GM12874 (cell line): Measurements from ENCODE around the gene NRSN1.

Experiments
- TF ChIP-seq, protein P1 (sequence below): IDR thresholded peaks from 2 replicates; pipeline ENCODE4 v1.5.1; 2011; ENCODE audit warnings: low read depth, mild to moderate bottlenecking, control low read depth, low read length, moderate library complexity; ENCODE audit not compliant: insufficient read depth

Gene NRSN1

DNA sequence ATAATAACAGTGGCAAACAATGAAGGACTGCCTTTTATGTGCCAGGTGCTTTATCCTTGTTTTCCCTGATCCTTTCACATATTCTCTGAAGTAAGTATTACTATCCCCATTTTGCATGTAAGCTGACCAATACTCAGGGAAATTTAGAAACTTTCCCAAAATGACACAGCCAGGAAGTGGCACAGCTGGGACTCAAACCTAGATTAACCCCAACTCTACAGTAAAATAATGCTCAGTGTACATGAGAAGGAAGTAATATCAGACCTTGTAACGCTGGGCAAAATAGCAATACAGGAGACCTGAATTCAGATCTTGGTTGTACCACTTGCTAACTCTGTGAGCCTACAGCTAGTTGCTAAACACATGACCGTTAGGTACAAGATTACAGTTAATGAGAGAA is 26.8 kb upstream of the NRSN1 start:
- TF ChIP-seq, protein P1, sequence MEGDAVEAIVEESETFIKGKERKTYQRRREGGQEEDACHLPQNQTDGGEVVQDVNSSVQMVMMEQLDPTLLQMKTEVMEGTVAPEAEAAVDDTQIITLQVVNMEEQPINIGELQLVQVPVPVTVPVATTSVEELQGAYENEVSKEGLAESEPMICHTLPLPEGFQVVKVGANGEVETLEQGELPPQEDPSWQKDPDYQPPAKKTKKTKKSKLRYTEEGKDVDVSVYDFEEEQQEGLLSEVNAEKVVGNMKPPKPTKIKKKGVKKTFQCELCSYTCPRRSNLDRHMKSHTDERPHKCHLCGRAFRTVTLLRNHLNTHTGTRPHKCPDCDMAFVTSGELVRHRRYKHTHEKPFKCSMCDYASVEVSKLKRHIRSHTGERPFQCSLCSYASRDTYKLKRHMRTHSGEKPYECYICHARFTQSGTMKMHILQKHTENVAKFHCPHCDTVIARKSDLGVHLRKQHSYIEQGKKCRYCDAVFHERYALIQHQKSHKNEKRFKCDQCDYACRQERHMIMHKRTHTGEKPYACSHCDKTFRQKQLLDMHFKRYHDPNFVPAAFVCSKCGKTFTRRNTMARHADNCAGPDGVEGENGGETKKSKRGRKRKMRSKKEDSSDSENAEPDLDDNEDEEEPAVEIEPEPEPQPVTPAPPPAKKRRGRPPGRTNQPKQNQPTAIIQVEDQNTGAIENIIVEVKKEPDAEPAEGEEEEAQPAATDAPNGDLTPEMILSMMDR, result no peak

DNA sequence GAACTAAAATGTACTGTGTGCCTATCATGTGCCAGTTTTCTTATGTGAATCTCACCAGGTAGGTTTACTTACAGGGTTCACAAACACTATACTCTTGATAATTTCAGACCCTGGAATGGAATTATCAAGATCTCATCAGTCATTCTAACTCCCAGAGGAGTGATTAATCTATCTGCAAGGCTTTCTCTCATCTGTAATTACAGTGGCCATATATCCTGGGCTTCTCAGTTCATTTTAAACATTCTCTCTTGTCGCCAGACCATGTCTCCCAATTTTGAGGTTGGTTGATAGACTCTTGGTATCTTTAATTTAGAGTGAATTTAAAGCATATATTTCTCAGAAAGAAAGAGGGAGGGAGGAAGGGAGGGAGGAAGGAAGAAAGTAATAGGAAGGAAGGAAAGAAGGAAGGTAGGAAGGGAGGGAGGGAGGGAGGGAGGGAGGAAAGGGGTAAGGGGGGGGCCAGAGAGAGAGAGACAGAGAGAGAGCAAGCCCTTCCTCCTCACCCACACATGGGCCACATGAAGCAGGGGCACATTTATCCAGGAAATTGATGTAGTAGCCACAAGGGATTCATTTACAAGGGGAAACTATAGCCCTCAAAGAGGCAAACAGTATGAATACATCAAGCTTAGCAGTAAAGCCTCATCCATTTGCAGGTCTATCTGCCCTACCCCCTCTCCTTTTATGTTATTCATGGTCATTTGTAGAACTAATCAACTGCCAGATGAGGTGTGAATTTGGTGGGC is 25.8 kb upstream of the NRSN1 start:
- TF ChIP-seq, protein P1, result no peak

GRCh38 chr6:24100770-24101155 is 25.3 kb upstream of the NRSN1 start:
- TF ChIP-seq, protein P1, result no peak

DNA sequence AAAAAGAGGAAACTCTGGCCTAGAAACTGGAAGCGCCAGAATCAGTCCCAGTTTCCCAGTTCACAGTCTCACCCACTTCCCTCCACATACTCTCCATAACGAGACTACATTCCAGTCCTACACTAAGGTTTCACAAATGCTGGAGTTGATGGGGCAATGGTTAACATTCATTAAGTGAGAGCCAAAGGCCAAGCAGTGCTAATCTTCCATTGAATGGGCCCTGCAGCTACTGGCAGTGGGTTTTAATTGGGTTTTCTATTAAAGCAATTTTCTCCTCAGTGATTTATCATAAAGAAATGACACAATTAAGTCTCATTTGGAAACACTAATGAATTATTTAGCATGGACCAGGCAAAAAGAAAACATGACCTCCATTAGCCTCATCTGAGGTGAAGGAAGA is 20.8 kb upstream of the NRSN1 start:
- TF ChIP-seq, protein P1, result no peak

DNA sequence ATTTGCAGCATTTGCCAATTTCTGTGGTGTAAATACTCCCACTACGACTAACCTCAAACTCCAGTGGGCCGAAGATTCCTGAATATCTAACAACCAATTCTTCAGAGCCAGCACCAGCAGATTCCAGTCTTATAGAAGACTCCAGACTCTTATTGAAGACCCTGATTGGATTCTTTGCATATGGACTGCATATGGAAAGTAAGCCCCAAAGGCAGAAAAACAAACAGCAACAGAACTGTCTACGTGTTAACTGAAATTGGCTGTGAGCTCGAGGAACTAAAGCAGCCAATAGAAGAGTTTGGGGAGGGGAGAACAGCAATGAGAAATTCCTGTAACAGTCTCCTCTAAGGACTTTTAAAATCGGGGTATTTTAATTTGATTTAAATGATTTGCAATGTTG is 19.7 kb upstream of the NRSN1 start:
- TF ChIP-seq, protein P1, result no peak

GRCh38 chr6:24107294-24107693 is 18.7 kb upstream of the NRSN1 start:
- TF ChIP-seq, protein P1, result no peak

- TF ChIP-seq, protein P1, result no peak
Measured at GRCh38 chr6:24108056-24108455, 18.0 kb upstream of the NRSN1 start.
